ENCODE results near the gene DDAH2.

DNA sequence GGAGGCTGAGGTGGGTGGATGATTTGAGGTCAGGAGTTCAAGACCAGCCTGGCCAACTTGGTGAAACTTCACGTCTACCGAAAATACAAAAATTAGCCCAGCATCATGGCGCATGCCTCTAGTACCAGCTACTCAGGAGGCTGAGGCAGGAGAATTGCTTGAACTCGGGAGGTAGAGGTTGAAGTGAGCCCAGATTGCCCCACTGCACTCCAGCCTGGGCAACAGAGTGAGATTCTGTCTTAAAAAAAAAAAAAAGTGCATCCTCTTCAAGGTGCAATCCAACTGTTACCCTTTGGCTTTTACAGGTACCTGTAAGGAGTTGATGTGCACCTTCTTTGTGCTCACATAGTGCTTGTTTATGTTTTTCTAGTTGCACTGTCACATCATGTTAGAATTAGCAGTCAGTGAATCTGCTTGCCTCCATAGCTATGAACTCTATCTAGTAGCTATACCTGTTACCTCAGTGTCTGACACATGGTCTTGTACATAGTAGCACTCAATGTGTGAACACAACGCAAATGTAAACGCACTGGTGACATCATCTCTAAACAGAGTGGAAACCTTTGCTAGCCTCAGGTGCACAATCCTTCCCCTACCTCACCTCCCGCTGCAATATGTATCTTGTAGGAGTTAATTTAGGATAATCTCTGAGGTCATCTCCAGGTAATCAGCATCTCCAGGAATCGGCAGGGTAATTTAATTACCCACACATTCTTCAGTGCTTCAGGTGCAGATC is 20.4 kb upstream of the DDAH2 start:
- TF ChIP-seq, protein P1, sequence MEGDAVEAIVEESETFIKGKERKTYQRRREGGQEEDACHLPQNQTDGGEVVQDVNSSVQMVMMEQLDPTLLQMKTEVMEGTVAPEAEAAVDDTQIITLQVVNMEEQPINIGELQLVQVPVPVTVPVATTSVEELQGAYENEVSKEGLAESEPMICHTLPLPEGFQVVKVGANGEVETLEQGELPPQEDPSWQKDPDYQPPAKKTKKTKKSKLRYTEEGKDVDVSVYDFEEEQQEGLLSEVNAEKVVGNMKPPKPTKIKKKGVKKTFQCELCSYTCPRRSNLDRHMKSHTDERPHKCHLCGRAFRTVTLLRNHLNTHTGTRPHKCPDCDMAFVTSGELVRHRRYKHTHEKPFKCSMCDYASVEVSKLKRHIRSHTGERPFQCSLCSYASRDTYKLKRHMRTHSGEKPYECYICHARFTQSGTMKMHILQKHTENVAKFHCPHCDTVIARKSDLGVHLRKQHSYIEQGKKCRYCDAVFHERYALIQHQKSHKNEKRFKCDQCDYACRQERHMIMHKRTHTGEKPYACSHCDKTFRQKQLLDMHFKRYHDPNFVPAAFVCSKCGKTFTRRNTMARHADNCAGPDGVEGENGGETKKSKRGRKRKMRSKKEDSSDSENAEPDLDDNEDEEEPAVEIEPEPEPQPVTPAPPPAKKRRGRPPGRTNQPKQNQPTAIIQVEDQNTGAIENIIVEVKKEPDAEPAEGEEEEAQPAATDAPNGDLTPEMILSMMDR (IDR thresholded peaks at IDR 0.05), result no peak
- TF ChIP-seq POLR2A (IDR thresholded peaks at IDR 0.05), result no peak
